Measurements from ENCODE around the gene UBE2E2.
"Not testable (repeated sequence)": the region's sequence is repeated elsewhere in the genome, so short reads cannot be mapped to it uniquely, and the experiment has no call there.

UBE2E2 gene

DNA sequence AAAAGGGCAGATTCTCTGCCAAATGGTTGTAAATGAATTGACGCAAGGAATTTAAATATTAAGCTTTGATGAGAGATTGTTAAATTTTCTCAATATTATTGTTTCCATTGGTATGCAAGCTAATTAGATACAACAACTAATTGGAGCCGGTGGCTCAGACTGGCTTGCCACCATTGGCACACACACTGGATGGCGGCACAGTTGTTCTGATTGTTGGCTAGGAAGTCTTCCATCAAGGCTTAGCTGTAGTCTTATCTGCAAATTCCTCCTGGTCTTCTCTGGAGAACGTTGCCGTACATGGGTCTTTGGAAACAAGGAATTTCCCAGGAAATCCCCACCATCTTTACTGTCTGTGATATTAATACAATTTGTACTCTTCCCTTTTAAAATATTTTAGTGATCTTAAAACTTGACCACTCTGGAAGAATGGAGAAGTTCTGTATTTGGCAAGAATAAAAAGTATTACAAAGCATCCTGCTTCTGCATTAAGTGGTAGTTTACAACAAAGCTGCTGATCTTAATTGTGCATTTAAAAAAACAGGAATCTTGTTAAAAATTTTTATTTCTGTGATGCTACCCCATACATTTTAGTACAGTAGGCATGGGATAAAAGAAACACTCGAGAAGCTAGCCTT is 126.5 kb downstream of the UBE2E2 start:
- no peak for DNase-seq (ENCODE audit: low read depth, low spot score)

DNA sequence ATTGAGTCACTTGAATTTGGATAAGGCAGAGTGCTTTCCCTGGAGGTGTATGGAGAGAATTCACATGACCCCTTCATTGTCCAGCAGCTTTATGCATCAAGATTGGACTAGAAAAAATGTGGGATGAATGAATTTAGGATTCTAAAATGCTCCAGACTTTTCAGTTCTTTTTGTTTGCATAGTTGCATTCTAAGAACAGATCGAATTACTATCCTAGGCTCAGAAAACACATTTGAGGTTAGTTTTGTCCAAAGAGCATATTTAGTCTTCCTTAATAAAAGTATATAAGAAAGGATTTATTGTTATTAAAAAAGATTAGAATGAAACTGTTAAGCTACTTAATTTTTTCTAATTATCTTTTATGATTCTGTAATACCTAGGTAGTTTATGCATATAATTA is 127.4 kb downstream of the UBE2E2 start:
- DNase-seq (ENCODE audit: low read depth, low spot score) = no peak

- DNase-seq (ENCODE audit: low read depth, low spot score) = no peak
Observed at GRCh38 chr3:23331141-23331935, 128.2 kb downstream of the UBE2E2 start.

GRCh38 chr3:23333633-23334032 is 130.5 kb downstream of the UBE2E2 start:
- DNase-seq (ENCODE audit: low read depth, low spot score) = no peak

DNA sequence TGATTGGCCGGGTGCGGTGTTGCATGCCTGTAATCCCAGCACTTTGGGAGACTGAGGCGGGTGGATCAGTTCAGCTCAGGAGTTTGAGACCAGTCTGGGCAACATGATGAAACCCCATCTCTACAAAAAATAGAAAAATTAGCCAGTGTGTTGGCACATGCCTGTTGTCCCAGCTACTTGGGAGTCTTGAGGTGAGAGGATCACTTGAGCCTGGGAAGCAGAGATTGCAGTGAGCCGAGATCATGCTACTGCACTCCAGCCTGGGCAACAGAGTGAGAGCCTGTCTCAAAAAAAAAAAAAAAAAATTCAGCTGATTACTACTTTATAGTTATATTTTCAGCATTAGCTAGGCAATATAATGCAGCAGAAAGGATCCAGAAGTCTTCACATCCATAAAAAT is 133.7 kb downstream of the UBE2E2 start:
- DNase-seq (ENCODE audit: low read depth, low spot score) = not testable (repeated sequence)

DNA sequence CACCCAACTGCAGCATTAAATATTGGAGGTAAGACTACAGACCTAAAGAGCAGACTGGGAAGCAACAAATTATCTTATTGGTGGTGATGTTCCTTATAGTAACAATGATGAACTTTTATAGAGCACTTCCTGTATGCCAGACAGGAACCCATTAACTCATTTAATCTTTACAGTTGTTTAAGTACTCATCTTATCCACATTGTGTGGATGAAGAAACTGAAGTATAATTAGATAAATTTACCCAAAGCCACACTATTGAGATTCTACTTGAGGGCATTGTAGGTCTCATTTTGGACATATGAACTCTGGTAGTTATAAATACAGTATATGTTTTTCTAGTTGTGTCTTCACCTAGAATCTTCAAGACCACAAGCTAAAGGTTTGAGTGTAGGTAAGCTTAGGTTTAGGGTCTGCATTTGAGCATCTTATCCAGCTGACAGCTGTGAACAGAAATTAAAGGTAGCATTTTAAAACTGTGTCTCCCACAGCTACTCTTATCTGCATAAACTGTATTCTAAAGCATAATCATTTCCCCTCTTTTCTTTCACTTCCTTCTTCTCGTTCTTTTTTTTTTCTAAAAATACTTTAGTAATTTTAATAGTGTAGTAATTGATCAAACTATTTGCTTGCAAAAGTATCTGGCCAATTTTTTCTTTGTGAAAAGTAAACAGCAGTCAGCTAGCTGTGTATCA is 138.2 kb downstream of the UBE2E2 start:
- no peak for DNase-seq (ENCODE audit: low read depth, low spot score)

DNA sequence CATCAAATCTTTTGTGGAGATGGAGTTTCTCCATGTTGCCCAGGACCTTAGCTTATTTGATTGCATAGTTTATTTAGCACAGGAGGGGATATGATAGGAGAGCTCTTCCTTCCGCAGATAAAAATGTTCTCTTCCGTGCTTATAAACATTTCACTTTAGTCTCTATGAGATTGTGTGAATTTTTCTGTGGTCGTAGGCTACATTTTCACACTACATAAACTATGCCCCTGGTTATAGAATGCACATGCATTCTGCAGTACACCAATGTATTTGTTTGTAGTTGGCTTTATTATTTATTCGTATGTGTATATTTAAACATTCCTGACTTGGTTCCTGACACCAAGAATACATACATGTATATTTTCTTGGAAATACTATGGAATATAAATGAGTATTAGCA is 139.2 kb downstream of the UBE2E2 start:
- DNase-seq (ENCODE audit: low read depth, low spot score) = no peak

- DNase-seq (ENCODE audit: low read depth, low spot score) = no peak
Observed at GRCh38 chr3:23343509-23343908, 140.4 kb downstream of the UBE2E2 start.

DNA sequence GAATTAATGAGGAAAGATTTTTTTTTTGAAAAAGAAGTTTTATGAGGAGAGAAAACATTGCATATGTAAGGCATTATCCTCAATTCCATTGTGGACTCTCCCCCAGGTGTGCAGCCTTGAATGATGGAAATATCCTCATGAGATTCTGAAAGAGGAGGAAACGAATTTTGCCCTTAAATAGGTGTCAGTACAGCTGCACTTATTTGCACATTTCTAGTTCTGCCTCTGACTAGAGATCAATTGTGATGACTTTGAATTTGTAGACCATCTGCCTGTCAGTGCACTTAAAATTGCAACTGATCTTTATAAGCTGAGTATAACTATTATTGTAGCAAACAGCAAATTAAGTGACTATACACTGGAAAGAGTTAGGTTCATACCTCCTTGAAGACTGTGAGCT is 141.8 kb downstream of the UBE2E2 start:
- no peak for DNase-seq (ENCODE audit: low read depth, low spot score)

DNA sequence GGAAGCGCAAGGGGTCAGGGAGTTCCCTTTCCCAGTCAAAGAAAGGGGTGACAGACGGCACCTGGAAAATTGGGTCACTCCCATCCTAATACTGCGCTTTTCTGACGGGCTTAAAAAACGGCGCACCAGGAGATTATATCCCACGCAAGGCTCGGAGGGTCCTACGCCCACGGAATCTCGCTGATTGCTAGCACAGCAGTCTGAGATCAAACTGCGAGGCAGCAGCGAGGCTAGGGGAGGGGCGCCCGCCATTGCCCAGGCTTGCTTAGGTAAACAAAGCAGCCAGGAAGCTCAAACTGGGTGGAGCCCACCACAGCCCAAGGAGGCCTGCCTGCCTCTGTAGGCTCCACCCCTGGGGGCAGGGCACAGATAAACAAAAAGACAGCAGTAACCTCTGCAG is 146.3 kb downstream of the UBE2E2 start:
- DNase-seq (ENCODE audit: low read depth, low spot score) = not testable (repeated sequence)

- DNase-seq (ENCODE audit: low read depth, low spot score) = no peak
Observed at GRCh38 chr3:23356169-23356568, 153.0 kb downstream of the UBE2E2 start.

GRCh38 chr3:23356923-23357322 is 153.8 kb downstream of the UBE2E2 start:
- no peak for DNase-seq (ENCODE audit: low read depth, low spot score)

DNA sequence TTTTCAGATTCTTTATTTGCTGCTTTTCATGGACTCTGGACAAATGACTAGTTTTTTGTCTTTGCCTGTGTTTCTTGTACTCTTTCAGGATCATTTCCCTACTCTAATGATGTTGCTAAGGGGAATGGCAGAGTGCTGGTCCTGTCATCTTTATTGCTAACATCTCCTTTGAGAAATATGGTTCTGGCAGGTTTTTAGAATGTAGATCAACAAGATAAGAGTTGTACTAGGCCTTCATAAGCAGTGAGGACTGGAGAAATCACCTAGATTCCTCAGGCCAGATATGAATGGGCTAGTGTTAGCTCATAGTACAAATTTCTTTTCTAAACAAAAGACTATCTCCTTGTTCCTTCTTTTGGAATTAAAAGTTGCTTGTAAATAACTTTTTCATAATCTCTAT is 156.0 kb downstream of the UBE2E2 start:
- no peak for DNase-seq (ENCODE audit: low read depth, low spot score)

- DNase-seq (ENCODE audit: low read depth, low spot score) = no peak
Observed at GRCh38 chr3:23365066-23365465, 161.9 kb downstream of the UBE2E2 start.

DNA sequence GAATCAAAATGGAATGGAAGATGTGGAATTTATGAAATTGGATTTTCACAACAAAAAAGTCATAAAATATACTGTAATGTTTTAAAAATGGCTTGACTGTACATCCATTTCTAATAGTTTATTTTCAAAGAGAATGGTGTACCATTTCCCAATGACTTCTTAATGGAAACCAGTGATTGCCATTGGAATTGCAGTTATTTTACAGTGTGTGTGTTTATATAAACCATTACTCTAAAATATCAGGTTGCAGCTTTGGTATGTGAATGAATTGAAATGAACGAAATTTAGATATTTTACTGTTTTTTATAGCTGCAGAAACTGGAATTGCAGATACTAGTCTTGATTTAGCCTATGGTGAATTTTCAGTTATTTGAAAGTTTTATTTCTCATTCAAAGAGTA is 165.6 kb downstream of the UBE2E2 start:
- no peak for DNase-seq (ENCODE audit: low read depth, low spot score)

DNA sequence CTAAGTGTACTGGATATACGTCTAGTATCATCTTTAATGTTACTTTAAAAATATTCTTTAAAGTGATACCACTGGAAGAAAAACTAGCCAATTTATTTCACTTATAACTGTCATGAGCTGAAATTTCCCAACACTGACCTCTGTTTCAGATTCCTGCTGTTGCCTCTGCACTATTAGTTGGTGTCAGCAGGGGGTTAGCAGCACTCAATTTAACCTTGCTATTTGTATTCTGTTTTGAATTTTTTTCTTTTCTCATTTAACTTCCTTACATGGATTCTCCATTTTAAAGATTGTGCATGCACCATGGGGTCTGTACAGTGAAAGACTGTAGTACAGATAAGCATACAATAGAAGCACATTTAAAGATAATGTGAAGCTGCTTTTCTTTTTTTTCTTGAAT is 169.2 kb downstream of the UBE2E2 start:
- DNase-seq (ENCODE audit: low read depth, low spot score) = no peak

- DNase-seq (ENCODE audit: low read depth, low spot score) = no peak
Observed at GRCh38 chr3:23376516-23377248, 173.6 kb downstream of the UBE2E2 start.

GRCh38 chr3:23377928-23378672 is 175.0 kb downstream of the UBE2E2 start:
- DNase-seq (ENCODE audit: low read depth, low spot score) = no peak

DNA sequence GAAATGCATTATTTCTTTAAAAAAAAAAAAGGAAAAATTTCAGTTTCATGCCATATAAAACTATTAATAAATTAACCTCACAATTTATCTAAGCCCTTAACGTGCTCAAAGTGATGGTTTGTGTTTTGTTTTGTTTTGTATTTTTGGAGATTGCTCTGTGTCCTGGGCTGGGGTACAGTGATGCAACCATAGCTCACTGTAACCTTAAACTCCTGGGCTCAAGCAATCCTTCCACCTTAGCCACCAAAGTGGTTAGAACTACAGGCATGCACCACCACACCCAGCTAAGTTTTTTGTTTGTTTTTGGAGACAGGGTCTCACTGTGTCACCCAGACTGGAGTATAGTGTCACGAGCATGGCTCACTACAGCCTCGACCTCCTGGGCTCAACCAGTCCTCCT is 180.7 kb downstream of the UBE2E2 start:
- DNase-seq (ENCODE audit: low read depth, low spot score) = no peak

GRCh38 chr3:23385327-23385726 is 182.2 kb downstream of the UBE2E2 start:
- no peak for DNase-seq (ENCODE audit: low read depth, low spot score)

- DNase-seq (ENCODE audit: low read depth, low spot score) = no peak
Observed at GRCh38 chr3:23387286-23387918, 184.3 kb downstream of the UBE2E2 start.
